ENCODE measurements around the gene SEC24A.

Gene SEC24A

GRCh38 chr5:134659456-134659855 is 10.9 kb downstream of the SEC24A start:
- TF ChIP-seq YY1 (IDR thresholded peaks at IDR 0.05; ENCODE audit: low read depth) = no peak
- no peak for TF ChIP-seq TEAD4 (IDR thresholded peaks at IDR 0.05)
- no peak for TF ChIP-seq RAD21 (IDR thresholded peaks at IDR 0.05; ENCODE audit: low read depth)
- TF ChIP-seq ZBTB7A (IDR thresholded peaks at IDR 0.05; ENCODE audit: low read depth) = no peak
- no peak for TF ChIP-seq TAF1 (IDR thresholded peaks at IDR 0.05; ENCODE audit: low read depth)
- TF ChIP-seq EGR1 (IDR thresholded peaks at IDR 0.05) = no peak
- TF ChIP-seq, protein P1, sequence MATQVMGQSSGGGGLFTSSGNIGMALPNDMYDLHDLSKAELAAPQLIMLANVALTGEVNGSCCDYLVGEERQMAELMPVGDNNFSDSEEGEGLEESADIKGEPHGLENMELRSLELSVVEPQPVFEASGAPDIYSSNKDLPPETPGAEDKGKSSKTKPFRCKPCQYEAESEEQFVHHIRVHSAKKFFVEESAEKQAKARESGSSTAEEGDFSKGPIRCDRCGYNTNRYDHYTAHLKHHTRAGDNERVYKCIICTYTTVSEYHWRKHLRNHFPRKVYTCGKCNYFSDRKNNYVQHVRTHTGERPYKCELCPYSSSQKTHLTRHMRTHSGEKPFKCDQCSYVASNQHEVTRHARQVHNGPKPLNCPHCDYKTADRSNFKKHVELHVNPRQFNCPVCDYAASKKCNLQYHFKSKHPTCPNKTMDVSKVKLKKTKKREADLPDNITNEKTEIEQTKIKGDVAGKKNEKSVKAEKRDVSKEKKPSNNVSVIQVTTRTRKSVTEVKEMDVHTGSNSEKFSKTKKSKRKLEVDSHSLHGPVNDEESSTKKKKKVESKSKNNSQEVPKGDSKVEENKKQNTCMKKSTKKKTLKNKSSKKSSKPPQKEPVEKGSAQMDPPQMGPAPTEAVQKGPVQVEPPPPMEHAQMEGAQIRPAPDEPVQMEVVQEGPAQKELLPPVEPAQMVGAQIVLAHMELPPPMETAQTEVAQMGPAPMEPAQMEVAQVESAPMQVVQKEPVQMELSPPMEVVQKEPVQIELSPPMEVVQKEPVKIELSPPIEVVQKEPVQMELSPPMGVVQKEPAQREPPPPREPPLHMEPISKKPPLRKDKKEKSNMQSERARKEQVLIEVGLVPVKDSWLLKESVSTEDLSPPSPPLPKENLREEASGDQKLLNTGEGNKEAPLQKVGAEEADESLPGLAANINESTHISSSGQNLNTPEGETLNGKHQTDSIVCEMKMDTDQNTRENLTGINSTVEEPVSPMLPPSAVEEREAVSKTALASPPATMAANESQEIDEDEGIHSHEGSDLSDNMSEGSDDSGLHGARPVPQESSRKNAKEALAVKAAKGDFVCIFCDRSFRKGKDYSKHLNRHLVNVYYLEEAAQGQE (IDR thresholded peaks at IDR 0.05; ENCODE audit: low read depth) = no peak
- TF ChIP-seq, protein P2, sequence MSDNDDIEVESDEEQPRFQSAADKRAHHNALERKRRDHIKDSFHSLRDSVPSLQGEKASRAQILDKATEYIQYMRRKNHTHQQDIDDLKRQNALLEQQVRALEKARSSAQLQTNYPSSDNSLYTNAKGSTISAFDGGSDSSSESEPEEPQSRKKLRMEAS (IDR thresholded peaks at IDR 0.05) = no peak
- TF ChIP-seq NFIC (IDR thresholded peaks at IDR 0.05) = no peak

GRCh38 chr5:134659922-134660321 is 11.3 kb downstream of the SEC24A start:
- no peak for TF ChIP-seq YY1 (IDR thresholded peaks at IDR 0.05; ENCODE audit: low read depth)
- no peak for TF ChIP-seq TEAD4 (IDR thresholded peaks at IDR 0.05)
- TF ChIP-seq, protein P1 (IDR thresholded peaks at IDR 0.05; ENCODE audit: low read depth) = no peak
- no peak for TF ChIP-seq NFIC (IDR thresholded peaks at IDR 0.05)
- TF ChIP-seq USF1 (IDR thresholded peaks at IDR 0.05) = no peak
- no peak for TF ChIP-seq EGR1 (IDR thresholded peaks at IDR 0.05)
- no peak for TF ChIP-seq TAF1 (IDR thresholded peaks at IDR 0.05; ENCODE audit: low read depth)
- no peak for TF ChIP-seq TCF12 (IDR thresholded peaks at IDR 0.05; ENCODE audit: low read depth)
- TF ChIP-seq FOXM1 (IDR thresholded peaks at IDR 0.05; ENCODE audit: borderline replicate concordance, low read depth) = no peak
- TF ChIP-seq CEBPB (IDR thresholded peaks at IDR 0.05) = no peak
- TF ChIP-seq RAD21 (IDR thresholded peaks at IDR 0.05; ENCODE audit: low read depth) = no peak

- TF ChIP-seq TEAD4 (IDR thresholded peaks at IDR 0.05) (no peak), EGR1 (IDR thresholded peaks at IDR 0.05) (no peak), CEBPB (IDR thresholded peaks at IDR 0.05) (no peak), USF1 (IDR thresholded peaks at IDR 0.05) (no peak), EP300 (IDR thresholded peaks at IDR 0.05; ENCODE audit: borderline replicate concordance) (no peak), CREB1 (IDR thresholded peaks at IDR 0.05; ENCODE audit: low read depth) (no peak), RAD21 (IDR thresholded peaks at IDR 0.05; ENCODE audit: low read depth) (no peak), TAF1 (IDR thresholded peaks at IDR 0.05; ENCODE audit: low read depth) (no peak), YY1 (IDR thresholded peaks at IDR 0.05; ENCODE audit: low read depth) (no peak), FOXM1 (IDR thresholded peaks at IDR 0.05; ENCODE audit: borderline replicate concordance, low read depth) (no peak), TCF12 (IDR thresholded peaks at IDR 0.05; ENCODE audit: low read depth) (no peak), NFIC (IDR thresholded peaks at IDR 0.05) (no peak), ZBTB7A (IDR thresholded peaks at IDR 0.05; ENCODE audit: low read depth) (no peak)
- TF ChIP-seq, protein P1 (IDR thresholded peaks at IDR 0.05; ENCODE audit: low read depth) = no peak
- TF ChIP-seq, protein P2 (IDR thresholded peaks at IDR 0.05) = no peak
These were observed 14.4 kb downstream of the SEC24A start for GRCh38 chr5:134662971-134663370.

GRCh38 chr5:134664448-134664847 is 15.9 kb downstream of the SEC24A start:
- no peak for TF ChIP-seq USF1 (IDR thresholded peaks at IDR 0.05)
- TF ChIP-seq EP300 (IDR thresholded peaks at IDR 0.05; ENCODE audit: borderline replicate concordance) = no peak
- TF ChIP-seq CEBPB (IDR thresholded peaks at IDR 0.05) = no peak
- TF ChIP-seq NFIC (IDR thresholded peaks at IDR 0.05) = no peak
- TF ChIP-seq, protein P2 (IDR thresholded peaks at IDR 0.05) = no peak
- no peak for TF ChIP-seq ZBTB7A (IDR thresholded peaks at IDR 0.05; ENCODE audit: low read depth)
- no peak for TF ChIP-seq RAD21 (IDR thresholded peaks at IDR 0.05; ENCODE audit: low read depth)
- no peak for TF ChIP-seq EGR1 (IDR thresholded peaks at IDR 0.05)
- TF ChIP-seq TAF1 (IDR thresholded peaks at IDR 0.05; ENCODE audit: low read depth) = no peak
- TF ChIP-seq TCF12 (IDR thresholded peaks at IDR 0.05; ENCODE audit: low read depth) = no peak
- TF ChIP-seq, protein P1 (IDR thresholded peaks at IDR 0.05; ENCODE audit: low read depth) = no peak
- TF ChIP-seq CREB1 (IDR thresholded peaks at IDR 0.05; ENCODE audit: low read depth) = no peak
- TF ChIP-seq YY1 (IDR thresholded peaks at IDR 0.05; ENCODE audit: low read depth) = no peak
- TF ChIP-seq FOXM1 (IDR thresholded peaks at IDR 0.05; ENCODE audit: borderline replicate concordance, low read depth) = no peak
- TF ChIP-seq TEAD4 (IDR thresholded peaks at IDR 0.05) = no peak
